GM19351 (cell line): ENCODE measurements around the gene DLX2.

ENCODE experiments used
- ATAC-seq: cut with Tn5 transposase; IDR thresholded peaks from one replicate; pipeline ENCODE4 v1.9.1; 2021; ENCODE audit warnings: mild to moderate bottlenecking, moderate library complexity; ENCODE audit not compliant: unreplicated experiment

DLX2 gene

DNA sequence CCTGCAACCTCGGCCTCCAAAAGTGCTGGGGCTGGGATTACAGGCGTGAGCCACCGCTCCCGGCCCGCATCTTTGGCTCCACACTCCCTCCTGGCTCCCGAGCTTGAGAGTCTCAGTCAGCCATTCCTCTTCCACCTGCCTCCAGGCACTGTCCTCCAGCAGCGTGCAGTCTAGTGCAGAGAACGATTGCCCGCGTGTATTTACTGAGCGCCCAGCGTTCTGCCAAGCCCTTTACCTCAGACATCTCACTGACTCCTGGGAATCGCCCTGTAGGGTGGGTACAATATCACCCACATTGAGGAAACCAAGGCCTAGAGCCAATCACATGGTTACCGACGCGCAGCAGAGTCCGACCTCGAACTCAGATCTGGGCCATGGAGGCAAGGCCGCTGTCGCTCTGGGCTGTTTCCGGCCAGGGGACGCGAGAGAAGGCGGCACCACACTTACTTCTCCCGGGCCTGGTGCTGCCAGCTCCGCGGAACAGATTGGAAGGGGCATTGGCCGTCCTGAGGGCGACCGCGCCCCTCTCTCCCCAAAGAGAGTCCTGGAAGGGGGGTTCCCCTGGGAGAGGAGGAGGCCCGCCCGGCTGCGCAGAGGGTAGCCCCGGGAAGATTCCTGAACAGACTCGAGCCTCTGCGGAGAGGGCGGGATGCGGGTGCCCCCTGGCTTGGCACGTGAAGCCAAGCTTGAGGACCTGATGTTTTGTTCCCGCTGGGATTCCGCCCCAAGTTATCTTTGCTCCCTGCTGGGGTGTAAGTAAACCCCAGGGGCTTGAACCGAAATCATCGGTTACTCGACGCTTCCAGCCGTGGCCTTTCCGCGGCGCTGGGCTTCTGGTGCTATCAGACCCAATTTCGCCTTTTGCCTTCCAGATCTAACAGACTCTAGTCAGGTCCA lies 5.2 kb upstream of the DLX2 start:
- no peak for ATAC-seq

DNA sequence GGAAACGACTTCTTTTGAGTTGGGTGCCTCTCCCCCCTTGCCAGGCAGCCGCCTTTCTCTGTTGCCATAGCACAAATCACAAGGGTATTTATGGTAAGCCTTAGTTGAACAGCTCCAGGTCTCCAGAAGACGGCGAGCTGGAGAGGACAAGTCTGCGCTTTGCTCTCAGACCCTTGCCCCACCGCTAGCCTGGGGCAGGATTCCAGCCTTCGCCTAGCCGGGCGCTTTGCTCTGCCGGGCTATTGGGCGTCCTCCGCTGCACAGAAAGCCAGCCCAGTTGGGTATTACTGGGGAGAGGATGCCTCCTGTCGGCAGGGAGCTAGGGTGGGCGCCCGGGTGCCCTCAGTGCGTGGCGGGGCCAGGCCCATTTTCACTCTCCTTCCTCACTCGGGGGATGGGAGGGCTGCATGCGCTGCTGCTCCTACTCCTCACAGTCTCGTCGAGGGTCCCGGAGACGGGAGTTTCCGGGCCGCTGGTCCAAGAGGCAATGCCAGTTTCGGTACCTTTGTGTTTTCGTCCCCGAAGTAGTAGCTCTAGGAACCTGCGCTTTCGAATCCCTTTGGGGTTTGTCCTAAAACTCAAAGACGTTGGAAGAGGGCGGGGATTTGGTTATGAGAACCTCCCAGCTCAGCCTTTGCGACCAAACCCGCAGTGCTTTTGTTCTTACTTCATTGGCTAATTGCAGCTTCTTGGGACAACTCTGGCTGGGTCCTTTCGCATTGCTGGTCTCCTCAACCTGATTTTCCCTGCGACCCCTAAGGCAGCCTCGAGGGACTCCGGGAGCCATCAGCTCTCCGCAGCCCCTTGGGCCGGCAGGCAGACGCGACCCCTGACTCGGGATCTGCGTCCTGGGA lies 3.6 kb upstream of the DLX2 start:
- no peak for ATAC-seq

DNA sequence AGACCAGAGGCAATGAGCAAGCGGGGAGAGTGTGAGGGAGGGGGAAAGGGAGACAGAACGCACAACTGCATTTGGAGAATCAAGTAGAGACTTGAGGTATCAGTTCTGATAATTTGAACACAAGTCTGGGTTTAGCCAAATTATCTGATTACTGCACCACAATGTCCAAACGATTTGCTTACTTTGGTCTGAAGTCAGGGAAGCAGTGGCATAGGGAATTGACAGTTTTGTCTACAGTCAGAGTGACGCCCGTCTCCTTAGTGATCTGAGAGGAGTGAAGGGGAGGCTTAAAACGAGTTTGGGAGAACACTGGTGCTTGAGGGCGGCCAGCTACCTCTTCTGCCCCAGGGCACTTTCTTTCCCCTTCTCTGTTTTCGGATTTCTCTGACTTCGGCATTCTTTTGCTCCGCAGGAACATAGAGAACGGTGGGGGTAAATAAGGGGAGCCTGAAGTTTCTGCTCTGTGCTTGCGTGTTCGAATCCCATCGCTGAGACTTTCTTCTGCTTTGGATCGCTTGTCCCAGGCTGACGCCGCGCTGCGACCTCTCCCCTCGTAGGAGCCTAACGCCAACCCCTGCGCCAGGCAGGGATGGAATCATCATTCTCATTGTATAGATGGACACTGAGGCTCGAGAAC lies 2.9 kb upstream of the DLX2 start:
- ATAC-seq: no peak

- ATAC-seq: no peak
Observed at GRCh38 chr2:172103471-172104272, 972 bp upstream of the DLX2 start.

- no peak for ATAC-seq
Observed at GRCh38 chr2:172101821-172102390, 794 bp downstream of the DLX2 start.

GRCh38 chr2:172100935-172101820 lies 1.5 kb downstream of the DLX2 start:
- ATAC-seq: no peak

- ATAC-seq: no peak
Observed at GRCh38 chr2:172100080-172100934, 2.4 kb downstream of the DLX2 start.

DNA sequence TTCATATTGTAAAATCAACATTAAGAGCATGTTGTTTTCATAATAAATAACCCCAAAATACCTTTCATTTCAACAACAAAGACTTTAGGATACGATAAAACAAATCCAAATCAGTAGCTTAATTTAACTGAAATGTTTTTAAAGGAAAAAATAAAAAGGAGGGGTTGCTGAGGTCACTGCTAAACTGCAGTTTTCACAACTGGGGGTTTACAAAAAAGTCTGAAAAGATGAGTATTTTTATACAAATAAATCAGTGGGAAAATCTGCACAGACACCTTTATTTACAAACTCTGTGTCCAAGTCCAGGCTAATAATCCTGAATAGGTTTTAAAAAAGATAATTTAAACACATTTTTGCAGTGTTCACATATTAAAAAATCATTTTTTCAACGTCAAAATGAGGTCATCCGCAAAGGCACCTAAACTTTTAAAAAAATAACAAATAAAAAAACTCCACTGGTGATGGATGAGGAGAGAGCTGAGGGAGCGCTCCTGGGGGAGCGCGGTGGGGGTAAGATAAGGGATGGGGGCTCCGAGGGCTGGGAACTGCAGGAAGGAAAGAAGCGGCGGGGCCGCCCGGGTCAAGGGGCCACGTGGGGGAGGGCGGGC lies 3.1 kb downstream of the DLX2 start:
- ATAC-seq: no peak

- ATAC-seq: no peak
Observed at GRCh38 chr2:172098650-172099471, 3.8 kb downstream of the DLX2 start.

DNA sequence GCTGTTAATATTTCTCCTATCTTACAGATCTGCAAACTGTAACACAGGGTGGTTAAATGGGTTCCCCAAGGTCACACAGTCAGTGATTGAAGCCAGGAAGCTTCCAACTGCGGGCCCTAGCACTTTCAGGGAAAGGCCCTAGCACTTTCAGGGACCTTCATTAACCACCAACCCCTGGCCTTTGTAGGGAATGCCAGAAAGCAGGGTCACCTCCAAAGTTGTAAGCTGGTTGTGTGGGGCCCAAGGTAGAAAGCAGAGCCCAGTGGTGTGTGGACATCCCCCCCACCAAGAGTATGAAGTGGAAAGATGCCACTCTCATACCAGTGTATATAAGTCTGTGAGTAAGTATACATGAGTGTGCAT lies 4.4 kb downstream of the DLX2 start:
- ATAC-seq: no peak

DNA sequence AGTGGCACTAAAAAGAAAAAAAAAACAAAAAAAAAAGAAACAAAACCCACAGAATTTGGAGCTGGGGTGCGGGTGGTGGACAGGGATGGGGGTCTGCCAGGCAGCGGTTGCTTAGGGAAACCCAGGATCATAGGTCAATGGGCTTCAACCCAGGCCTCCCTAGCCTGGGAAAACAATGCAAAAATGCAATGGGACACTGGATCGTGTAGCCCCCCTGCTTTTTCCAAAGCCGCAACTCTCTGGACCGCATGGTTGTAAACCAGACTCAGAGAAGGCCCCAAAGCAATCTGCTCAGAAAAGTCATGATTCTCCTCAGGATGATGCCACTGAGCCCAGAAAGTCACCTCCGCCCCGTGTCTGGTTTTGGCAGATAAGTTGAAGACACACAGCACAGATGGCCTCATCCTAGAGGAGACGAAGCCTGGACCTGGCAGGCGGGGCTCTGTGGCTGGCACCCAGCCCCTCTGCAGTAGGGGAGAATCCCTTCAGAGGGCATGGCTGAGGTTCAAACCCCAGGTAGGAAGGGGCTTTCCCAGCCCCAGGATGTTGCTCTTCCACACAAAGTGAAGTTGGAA lies 5.1 kb downstream of the DLX2 start:
- ATAC-seq: no peak

DNA sequence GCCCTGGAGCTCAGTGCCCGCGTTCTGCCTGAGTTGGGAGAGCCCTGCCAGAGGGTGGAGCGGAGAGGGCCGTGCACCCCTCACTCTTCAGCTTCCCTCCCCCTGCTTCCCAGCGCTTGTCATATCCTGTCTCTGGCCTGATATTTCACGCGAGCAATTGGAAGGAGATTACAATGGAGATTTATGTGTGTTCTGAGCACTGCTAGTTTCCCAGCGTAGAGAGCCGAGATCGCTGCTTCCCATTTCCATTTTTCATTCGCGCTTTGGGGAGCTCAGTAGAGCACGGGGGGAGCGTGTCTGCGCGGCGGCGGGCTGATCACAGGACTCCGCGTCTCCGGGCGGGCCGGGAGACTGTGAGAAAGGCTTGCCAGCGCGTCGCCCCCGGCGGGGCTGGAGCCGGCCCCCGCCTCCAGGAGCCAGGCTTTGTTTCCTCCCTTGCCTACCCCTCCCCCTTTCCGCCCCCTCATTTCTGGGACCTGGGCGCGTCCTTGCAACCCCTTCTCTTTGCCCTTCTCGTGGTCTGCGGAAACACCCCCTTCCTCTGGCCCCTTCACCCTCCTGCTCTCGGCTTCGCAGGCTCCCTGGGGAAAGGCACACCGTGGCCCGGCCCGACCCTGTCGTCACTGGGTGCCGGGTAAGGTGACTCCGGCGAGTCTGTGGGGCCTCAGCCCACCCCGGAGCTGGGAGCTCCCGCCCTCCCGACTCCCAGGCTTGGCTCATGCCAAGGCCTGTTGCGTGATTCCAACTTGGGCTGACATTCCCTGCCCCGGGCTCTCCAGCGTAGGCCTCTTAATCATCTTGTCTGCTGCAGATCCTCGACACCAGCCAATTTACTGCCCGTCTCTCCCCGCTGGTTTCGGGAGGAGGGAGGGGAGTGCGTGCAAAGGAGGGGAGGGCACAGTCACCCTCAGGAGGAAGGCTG lies 5.8 kb downstream of the DLX2 start:
- ATAC-seq: no peak

DNA sequence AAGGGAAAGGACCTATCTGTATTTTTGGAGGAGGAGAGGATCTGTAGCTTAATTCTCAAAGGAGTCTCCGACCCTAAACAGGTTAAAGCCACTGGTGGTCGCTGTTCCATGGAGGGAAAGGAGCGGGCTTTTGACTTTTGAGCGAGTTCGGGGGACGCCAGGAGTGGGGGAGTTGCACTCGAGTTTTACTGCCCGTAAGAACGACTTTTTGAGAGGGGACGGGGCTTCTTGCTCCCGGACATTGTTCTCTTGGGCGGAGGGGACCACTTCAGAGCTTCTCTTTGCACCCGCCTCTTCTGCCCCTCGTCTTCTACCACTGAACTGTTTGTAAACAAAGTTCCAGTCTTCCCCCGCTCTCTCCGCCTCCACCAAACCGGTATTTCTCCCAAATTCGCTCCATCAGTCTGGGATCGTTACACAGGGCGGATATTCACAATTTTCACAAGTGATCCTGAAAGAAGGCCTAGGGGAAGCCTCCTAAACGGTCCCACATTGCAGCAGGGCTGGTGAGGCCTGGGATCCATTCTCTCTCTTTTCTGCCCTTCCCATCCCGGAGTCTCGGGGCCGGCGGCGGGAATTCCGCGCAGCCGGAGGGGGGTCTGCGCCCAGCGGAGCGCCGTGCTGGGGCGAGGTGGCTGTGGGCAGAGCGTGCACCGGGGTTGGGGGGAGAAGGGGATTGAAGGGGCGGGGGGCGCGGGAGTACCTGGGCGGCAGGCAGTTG lies 6.6 kb downstream of the DLX2 start:
- ATAC-seq: no peak

- no peak for ATAC-seq
Observed at GRCh38 chr2:172095146-172095904, 7.4 kb downstream of the DLX2 start.
